GM19351 (cell line): Measurements from ENCODE around the gene TMBIM6.

ENCODE experiments used
- ATAC-seq: cut with Tn5 transposase; IDR thresholded peaks from one replicate; pipeline ENCODE4 v1.9.1; 2021; ENCODE audit warnings: mild to moderate bottlenecking, moderate library complexity; ENCODE audit not compliant: unreplicated experiment

The TMBIM6 gene

GRCh38 chr12:49796155-49796554 is 54.8 kb downstream of the TMBIM6 start:
- ATAC-seq = no peak

DNA sequence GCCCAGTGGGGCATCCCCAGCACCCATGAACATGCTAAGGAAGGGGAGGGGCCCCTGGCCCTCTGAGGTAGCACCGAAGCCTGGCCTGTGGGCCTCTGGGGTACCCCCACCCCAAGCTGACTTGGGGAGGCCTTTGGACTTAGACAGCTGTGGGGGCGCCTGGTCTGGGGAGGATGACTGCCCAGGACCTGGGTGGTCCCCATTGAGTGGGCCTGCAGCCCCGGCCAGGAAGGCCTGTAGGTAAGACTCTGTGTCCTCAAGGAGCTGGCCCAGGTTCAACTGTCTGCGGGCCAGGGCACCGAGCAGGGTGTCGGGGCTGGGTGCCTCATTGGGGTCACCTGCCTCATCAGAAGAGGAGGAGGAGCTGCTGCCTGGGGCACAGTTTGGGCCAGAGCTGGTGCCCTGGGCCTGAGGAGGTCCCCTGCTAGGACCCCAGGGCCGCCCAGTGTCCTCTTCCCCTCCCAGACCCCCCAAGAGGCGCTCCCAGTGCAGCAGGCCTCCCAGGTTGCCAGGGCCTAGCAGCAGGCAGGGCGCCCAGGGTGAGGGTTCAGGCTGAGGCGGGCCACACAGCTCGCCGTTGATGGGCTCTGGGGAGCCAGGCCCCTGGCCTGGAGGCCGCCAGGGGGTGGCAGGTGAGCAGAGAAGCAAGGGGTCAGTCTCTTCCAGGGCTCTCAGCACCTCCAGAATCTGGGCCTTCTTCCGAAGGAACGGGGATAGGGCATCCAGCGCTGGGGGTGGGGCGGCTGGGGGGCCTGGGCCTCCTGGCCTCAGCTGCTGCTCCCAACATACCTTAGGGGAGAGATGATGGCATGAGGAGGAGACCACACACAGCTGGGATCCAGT is 55.5 kb downstream of the TMBIM6 start:
- ATAC-seq = no peak

DNA sequence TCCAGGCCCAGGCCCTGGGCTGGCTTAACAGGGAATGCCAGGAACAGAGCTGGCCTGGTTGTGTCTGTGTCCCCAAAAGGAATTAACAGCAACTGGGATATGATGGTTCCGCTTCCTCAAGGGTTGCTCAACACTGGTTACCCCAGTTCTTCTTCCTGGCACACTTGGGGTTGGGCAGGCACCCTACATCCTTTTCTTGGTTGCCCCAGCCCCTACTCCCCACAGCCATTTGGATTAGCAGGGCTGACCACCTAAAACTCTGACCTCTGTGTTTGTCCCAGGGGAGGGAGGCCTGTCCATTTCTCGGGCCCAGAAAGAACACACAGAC is 56.1 kb downstream of the TMBIM6 start:
- ATAC-seq = no peak

- no peak for ATAC-seq
Measured at GRCh38 chr12:49798248-49798647, 56.9 kb downstream of the TMBIM6 start.

- ATAC-seq = no peak
Measured at GRCh38 chr12:49798934-49799333, 57.6 kb downstream of the TMBIM6 start.

- no peak for ATAC-seq
Measured at GRCh38 chr12:49800421-49801140, 59.2 kb downstream of the TMBIM6 start.

GRCh38 chr12:49801141-49802063 is 60.0 kb downstream of the TMBIM6 start:
- ATAC-seq = no peak

DNA sequence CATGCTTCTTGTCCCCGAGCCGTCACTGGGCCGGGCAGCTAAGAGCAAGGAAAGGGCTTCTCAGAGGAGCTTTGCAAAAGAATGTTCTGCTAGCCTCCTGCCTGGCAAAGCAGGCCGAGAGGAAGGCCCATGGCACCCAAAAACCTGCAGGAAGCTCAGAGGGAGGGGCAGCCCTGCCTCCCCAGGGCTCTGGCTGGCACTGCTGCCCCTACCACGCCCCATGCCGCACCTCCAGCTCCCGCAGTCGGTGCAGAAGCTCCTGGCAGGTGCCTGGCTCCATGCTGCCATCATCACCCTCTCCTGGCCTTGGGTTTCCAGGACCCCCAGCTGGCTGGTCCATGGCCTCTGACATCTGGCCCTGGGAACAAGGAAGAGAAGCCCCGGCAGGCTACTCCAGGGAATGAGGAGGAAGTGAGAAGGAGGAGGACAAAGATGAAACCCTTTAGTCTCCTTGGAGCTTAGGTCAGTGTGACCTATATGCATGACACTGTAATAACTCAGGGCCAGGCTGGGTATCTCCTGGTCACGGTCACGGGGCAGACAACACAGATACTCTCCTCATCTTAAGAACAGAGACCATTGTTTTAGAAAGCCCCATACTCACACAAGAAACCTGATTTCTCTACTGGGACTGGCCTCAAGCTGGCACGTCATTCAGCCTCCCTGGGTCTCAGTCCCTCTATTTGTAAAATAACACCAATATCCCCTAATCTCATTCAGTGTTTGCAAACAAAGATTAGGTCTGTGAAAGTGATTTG is 62.5 kb downstream of the TMBIM6 start:
- no peak for ATAC-seq

GRCh38 chr12:49804821-49805220 is 63.5 kb downstream of the TMBIM6 start:
- ATAC-seq = no peak

- no peak for ATAC-seq
Measured at GRCh38 chr12:49805409-49805808, 64.1 kb downstream of the TMBIM6 start.

DNA sequence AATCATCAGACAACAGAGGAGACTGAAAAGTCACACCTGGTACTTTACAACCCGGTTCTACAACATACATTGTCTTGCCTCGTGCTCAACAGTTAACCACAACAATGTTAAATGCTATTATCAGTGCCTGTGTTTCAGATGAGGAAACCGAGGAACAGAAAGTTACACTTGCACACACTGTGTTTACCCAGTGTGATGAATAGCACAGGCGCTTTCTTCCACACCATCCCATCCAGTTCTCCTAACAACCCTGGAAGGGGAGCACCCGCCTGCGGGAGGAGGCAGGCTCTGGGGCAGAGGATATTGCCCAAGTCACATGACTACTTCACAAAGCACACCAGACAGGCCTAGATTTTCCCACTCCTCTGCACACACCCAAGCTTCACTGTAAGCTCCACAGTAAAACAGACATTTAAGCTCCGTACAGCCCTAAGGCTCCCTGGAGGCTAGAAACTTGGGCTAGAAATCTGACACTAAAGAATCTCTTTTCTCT is 65.0 kb downstream of the TMBIM6 start:
- ATAC-seq = no peak

DNA sequence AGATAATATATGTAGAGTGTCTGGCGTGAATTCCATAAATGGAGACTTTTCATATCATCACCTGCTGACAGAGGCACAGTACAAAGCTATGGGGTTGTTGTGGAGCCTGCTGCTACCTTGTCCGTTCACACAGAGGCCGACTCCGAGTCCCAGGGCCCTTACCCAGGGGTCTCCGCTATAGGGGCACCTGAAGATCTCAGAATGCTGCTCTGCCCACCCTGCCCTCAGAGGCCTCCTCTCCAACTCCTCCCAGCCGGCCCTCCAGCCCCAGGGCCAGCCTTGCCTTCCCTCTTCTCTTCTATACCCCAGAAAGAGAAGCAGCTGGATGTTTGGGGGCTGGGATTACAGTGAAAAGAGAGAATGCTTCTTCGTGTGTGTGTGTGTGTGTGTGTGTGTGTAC is 65.5 kb downstream of the TMBIM6 start:
- ATAC-seq = no peak

DNA sequence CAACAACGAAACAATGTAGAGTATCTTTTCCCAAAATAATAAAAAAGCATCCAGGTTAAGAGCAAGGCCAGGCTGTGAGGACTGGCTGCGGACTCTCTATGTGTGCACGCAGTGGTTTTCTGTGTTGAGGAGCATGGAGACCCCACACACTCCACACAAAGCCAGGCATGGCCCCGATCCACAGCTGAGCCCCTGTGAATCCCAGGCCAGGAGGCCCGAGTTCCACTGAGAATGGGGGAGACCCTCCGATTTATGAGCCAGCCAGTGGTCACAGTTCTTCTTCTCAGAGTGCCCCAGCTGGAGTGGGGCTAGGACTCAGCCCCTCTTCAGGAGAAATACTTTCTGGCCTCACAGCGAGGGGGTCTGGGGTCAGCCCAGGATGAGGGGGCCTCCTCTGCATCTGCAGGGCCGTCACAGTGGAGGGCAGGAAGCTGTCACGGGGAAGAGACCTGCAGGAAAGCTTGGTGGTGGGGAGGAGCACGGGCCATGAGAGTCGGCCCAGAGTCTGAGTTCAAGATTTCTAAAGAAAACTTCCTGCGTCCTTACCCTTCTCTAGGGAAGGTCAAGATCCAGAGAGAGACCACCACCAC is 66.7 kb downstream of the TMBIM6 start:
- no peak for ATAC-seq

DNA sequence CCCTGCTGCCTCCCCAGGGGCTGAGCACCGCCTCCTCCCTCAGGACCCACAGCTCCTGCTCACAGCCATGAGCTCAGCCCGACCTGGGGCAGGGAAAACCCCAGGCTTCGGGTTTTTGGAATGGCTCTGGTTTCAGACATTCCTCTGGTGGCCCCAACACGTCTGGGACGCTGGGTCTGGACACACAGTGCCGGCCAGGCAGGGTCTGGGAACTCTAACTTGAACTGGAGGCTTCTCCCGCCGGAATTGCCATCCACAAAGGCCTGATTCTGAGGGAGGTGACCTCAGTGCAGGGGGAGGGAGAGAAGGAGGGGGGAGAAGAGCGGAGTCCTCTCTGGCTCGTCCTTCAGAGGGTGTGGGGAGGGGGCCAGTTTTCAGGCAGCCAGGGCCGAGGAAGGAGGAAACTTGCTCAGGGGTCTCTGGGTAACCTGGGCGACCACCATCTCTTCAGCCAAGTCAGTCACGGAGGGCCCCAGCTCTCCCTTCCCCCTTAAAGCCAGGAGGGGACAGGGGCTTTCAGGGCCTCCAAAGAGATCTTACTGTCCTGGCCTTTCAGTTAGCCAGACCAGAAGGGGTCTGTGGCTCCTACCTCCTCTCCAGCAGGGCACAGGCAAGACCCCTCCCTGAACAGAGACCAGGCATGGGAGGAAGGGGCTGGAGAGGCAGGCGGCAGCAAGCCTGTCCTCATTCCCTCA is 67.5 kb downstream of the TMBIM6 start:
- no peak for ATAC-seq

DNA sequence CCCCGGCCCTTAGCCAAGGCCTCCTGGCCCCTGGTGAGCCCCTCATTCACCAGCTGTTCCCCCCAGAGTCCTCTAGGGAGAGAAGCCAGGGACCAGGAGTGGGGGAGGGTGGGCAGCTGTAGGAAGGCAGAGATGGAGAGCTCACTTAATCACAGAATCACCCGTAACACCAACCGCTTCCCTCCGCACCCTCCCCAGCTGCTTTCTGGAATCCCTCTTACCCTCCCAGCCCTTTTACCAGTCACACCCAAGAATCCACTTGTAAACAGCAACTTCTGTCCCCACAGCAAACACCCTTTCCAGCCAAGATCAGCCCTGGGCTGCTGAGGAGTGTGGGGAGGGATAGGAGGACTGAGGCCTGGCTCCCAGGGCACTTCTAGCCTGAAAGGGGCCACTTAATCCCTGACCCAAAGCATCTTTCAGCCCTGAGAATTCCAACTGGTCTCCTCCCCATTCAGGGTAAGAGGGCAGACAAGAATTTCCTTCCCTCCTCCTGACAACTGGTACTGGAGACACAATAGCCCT is 68.1 kb downstream of the TMBIM6 start:
- no peak for ATAC-seq

DNA sequence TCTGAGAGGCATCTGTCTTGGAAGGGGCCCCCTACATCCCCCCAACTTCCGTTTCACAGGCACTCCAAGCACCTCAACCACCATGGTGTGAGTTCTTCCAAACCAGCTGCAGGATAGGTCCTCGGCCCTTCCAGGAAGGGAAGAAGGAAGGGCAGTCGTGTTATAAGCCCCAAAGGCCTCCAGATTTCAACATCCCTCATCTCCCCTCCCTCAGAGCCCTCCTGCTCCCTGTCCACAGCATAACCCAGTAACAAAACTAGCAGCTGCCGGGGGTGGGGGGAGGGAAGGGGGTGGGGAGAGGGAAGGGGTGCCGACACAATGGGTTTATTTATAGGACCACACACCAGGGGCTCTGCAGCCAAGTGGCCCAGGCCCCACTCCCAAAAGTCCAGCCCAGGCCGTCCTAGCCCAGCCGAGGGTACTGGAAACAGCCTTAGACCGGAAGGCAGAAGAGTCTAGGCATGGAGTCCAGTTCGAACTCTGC is 68.6 kb downstream of the TMBIM6 start:
- no peak for ATAC-seq

DNA sequence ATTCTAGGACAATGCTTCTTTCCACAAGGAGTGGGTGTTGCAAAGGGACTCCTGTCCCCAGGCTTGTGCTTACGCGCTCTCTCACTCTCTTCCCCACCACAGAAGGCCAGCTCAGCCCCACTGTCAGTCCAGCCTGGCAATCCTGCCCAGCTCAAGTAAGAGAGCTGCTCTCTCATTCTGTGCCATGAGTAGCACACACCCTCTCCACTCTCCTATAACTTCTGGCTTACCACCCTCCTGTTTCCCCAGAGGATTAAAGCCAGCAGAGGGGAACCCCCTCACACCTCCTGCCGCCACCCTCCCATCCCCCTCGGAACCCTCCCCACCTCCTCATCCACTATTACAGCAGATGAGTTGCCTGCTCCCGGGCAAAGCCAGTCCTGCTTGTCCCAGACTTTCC is 69.8 kb downstream of the TMBIM6 start:
- no peak for ATAC-seq

GRCh38 chr12:49811961-49812401 is 70.6 kb downstream of the TMBIM6 start:
- peak; percentile 43 for ATAC-seq

GRCh38 chr12:49813131-49813530 is 71.8 kb downstream of the TMBIM6 start:
- ATAC-seq = no peak
